UCSD-AML1 (cell line): Measurements from ENCODE around the gene FERMT2.

Experiments
- DNase-seq: peaks from one replicate; lab custom pipeline; 2025; ENCODE audit not compliant: unreplicated experiment; lab: John Stamatoyannopoulos, UW

Gene FERMT2

DNA sequence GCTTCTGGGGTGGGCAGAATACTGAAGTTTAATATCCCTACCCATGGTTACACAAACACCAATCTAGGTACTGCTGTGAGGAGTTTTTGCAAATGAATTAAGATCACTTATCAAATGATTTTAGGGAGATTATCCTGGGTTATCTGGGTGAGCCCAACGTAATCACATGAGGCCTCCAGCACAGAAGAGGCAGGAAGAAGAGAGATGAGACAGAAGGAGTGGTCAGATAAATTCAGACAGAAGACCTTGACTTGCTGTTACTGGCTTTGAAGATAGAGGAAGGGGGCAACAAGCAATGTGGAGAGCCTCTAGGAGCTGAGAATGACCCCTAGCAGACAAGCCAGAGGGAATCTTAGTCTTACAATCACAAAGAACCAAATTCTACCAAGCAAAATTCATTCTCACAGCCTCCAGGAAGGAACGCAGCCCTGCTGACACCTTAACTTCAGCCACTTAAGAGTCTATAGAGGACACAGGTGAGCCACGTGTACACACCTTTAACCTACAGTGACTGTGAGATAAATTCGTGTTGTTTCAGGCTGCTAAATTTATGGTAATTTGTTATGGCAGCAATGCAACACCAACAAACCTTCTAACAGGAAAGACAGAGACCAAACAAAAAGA, 49.4 kb downstream of the FERMT2 start:
- no peak for DNase-seq

DNA sequence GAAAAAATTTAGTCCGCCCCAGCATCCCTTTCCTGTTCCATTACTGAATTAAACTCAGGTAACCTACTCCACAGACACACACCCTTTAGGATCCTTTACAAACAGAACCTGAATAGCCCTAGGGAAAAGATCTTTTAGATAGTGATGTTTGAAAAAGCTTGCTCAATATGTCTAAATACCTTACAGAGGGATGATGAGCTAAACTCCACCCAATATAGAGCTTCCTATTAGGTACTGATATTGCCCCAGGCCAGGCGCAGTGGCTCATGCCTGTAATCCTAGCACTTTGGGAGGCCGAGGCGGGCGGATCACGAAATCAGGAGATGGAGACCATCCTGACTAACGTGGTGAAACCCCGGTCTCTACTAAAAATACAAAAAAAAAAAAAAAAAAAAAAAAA, 50.1 kb downstream of the FERMT2 start:
- no peak for DNase-seq

DNA sequence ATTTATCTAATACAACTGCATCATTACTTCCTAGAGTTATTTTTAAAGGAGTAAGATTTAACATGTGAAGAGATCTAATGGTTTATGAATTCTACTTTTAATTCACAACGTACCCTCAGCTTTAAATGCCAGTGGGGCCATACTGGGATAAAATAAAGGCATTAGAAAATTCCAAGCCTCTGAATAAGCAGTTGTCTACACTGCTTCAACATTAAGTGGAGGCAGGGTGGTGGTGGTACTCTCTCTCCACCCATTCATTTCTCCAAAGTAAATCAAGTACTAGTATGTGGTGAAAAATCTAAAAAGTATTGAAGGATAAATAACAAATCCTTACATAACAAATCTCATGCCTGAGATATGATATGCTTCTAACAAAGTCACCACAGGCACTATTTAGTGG, 52.4 kb downstream of the FERMT2 start:
- DNase-seq = no peak

DNA sequence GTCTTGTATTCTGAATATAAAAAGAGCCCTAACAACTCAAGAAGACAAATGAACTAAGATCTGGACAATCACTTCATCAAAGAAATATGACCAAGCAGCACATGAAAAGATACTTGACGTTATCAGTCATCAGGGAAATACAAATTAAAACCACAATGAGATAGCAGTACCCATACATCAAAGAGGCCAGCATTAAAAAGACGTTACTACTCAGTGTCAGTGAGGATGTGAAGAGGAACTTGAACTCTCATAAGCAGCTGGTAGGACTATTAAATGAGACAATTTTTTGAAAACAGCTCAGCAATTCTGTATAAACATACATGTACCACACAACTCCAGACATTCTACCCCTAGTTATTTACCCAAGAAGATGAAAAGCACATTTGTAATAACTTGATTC, 55.9 kb downstream of the FERMT2 start:
- DNase-seq = no peak

DNA sequence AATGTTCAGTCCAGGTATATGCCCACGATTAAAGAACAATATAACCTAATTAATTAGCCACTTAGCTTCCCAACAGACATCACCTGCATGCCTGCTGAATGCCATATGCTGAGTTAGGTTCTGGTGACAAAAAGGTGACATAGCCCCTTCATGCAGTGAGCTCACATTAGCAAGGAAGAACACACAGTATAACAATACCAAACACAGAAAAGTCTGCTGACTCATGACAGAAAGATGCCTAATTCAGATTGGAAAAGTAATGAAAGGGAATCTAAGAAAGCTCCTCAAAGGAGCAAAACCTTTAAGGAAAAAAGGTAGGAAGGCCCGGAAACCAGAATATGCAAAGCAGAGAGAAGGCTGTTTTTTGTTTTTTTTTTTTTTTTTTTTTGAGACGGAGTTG, 59.0 kb downstream of the FERMT2 start:
- DNase-seq = no peak

DNA sequence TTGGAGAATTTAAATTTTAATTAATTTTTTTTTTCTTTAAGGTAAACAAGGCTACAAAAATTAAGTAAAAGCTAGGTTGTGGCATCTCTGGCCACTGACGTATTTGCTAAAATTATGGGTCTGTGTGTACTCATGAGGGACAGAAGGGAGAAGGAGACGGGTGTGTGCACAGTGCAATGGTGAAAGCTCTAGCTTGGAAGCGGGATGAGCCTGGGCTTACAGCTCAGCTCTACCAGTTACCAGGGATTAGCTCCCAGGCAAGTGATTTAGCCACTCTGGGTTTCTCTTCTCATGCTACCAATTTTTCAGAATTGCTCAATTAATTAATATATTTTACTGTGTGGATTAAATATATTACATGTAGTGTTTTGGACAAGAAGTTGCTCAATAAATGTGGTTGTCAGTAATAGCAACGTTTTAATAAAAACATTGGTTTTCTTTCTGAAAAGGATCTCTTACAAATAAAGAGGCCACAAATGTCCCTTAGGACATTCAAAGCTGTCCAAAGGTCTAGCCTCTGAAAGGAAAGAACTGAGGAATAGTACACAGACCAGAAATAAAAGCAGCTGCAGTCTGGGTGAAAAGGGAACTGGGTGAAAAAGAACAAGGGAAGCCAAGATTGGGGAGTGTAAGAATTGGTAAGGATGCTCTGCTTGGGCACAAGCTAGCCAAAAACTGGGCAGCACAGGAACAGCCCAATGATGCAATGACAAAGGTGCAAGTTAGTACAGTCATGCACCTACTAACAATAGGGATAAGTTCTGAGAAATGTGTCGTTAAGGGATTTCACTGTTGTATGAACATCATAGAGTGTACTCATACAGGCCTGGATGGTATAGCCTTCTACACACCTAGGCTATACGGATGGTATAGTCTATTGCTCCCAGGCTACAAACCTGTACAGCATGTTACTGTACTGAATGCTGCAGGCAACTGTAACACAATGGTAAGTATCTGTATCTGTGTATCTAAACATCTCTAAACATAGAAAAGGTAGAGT, 61.7 kb downstream of the FERMT2 start:
- no peak for DNase-seq

DNA sequence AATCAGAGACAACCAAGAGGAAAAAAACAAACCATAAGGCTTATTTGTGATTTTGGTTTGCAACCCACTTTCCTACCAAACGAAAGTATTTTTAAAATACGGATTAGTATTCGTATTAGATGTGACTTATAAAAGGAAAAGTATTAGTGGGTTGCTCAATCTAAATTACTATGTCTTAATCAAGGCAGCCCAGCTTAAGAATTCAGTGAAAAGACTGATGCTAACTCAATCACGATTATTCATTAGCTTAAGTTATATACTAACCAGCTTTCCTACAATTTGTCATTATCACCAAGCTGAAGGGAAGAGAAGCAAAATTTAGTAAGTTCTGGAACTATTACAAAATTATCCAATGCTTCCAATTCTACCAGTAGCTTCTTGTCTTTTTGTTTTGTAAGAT, 62.7 kb downstream of the FERMT2 start:
- no peak for DNase-seq

DNA sequence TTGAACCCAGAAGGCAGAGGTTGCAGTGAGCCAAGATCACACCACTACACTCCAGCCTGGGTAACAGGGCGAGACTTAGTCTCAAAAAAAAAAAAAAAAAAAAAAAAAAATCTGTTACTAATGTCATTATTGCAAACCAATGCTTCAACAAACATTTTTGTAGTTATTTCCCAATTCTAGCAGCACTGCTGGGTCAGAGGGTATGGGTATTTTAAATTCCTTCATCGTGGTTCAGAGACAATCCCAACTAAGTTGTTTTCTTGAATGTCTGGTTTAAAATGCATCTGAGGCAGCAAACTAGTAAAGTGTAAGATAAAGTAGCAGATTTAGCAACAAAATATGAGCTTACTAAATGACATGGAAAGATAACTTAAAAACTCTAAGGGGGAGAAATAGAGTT, 65.6 kb downstream of the FERMT2 start:
- no peak for DNase-seq

DNA sequence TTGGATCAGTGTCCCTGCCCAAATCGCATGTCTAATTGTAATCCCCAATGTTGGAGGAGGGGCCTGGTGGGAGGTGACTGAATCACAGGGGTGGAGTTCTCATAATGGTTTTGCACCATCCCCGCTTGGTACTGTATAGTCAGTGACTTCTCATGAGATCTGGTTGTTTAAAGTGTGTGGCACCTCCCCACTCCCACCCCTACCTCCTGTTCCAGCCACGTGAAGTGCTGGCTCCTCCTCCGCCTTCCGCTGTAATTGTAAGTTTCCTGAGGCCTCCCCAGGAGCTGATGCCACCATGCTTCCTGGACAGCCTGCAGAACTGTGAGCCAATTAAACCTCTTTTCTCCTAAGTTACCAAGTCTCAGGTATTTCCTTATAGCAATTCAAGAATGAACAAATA, 67.2 kb downstream of the FERMT2 start:
- no peak for DNase-seq

DNA sequence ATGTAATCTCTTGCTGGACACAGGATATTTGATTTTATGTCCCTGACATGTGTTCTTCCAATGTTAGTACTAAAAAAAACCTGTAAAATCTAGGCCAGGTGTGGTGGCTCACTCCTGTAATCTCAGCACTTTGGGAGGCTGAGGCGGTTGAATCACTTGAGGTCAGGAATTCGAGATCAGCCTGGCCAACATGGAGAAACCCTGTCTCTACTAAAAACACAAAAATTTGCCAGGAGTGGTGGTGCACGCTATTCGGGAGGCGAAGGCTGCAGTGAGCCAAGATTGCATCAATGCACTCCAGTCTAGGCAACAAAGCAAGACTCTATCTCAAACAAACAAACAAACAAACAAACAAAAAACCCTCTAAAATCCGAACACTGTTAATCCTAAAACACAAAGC, 68.0 kb downstream of the FERMT2 start:
- DNase-seq = no peak

DNA sequence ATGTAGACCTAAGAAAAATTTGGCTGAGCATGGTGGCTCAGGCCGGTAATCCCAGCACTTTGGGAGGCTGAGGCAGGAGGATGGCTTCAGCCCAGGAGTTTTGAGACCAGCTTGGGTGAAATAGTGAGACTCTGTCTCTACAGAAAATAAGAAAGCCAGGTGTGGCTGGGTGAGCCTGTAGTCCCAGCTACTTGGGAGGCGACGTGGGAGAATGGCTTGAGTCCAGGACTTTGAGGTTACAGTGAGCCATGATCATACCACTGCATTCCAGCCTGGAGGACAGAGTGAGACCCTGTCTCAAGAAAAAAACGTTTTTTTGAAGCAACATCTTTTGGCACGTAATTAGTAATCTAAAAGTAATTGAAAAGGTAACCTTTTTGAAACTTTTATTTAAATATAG, 70.9 kb downstream of the FERMT2 start:
- no peak for DNase-seq

DNA sequence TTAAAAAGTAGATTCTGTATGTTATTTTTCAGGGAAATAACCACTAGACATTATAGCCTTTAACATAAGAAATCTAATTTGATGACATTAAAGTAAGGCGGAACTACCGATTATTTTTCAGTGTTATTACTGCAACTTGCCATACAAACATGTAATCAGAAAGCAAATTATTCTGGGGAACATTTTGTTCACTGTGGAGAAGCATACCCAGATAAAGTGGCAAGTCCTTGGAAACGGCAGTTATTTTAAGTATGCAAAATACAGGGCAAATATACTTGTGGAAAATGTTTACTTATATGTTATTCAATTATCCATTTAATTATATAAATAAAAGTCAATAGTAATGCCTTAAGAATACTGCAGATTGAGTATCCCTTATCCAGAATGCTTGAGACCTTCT, 71.9 kb downstream of the FERMT2 start:
- no peak for DNase-seq

DNA sequence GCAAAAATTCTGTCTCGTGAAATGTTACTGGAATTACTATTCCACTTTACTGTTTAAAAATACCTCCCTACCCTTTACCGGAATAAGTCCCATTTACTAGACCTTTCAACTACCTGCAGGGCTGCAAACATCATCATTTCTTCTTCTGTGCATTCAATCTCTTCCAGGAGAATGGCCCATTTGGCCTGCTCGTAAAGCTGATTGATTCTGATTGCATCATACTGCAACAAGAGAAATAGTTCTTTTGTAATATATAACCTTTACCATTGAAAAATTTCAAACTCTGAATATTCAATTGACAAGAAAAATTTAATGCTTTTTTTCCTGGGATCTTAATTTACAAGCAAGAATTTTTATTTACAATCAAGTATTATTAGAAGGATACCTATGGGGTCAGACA, 72.4 kb downstream of the FERMT2 start:
- DNase-seq = no peak

DNA sequence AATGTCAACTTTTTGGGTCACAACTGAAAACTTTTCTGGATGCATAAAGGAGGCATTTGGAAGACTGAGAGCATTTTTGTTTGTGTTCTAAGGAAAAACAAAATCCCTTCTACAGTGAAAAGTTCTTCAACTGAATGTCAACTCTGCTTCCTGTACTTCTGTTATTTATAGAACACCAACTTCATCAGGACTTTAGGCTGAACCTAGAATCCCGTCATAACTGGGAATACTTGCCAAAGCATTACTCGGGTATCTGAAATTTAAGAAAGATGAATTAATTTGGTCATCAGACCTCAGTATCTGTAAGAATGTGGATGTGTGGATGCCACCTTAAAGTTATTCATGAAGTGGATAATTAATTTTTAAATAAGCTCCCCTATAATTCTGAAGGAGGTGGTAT, 73.2 kb downstream of the FERMT2 start:
- DNase-seq = no peak

DNA sequence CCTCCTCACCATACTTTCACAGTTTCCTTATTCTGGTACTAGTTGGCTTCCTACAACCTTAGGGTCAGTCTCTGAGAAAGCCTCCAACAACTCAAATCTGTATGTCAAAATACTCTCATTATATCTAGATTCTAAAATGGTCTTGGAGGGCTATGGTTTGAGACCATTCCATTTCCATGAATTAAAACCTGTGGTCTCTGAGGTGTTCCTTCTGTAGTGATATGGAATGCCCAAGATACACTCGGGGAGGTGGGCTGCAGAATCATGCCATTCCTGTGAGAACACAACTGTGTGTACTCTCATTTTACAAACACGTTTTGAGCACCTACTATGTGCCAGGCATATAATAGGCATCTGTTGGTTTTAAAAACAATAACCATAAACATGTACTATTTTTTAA, 74.0 kb downstream of the FERMT2 start:
- DNase-seq = no peak

DNA sequence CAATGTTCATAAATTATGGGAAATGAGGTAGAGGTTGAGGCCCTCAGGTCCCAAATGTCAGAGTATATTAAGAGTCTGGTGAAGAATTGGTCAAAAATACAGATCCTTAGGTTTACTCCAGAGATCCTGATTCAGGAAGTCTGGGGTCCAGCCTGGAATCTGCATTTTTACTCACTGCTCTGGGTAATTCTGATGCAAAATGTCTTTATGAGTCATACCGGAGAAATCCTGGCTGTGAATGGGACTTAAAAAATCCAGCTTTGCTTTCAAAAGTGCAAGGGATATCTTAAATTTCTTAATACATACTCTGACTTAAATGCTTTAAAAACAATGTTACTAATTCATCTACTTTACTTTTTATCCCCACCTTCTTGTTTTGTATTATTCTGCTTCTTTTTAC, 74.5 kb downstream of the FERMT2 start:
- DNase-seq = no peak

DNA sequence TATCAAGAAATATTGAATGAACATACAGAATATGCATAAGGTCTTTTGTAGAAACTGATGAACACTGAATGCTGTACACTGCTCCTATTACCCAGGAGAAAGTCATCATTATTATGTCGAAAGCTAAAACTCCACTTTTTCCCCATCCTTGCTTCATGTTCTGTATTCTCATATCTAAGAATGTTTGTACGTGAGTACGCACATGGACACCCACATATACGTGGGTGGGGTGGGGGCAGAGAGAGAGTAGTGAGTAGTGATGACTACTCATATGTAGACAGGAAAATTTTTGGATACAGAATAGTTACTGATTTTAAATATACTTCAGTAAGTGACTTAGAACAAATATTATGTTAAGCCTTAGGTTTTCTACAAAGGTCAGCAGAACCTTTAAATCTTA, 75.1 kb downstream of the FERMT2 start:
- DNase-seq = no peak

DNA sequence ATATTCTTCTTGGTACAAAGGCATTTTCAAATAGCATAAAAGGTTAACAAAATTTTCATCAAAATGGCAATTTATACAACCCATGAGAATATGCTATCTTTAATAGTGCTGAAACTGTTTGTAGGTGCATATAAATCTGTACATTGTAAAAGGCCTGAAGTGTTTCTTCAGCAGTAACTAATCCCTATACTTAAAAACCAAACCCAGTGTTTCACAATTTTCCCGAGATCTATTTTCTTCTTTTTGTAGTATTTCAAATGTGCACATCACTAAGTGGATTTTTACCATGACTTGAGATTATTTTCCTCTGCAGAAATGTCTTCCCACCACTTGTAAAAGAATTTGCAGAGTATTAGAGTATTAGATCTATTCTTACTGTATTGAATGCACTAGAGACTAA, 76.5 kb downstream of the FERMT2 start:
- DNase-seq = no peak

DNA sequence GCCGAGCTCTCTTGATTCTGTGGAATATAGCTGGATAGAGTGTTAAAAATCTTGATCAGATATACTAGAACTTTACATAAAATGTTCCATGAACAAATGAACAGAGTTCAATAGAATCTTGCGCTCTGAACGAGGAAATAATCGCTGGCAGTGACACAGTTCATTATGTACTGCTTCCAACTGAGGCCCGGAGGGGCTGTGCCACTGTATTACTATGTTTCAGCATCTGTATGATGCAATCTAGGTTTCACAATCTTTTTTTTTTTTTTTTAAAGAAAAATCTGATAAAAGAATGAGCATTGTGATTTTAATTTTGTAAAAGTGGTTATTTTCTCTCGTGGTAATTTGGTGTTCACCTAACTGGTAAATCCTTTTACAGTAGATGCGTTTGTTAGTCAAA, 77.2 kb downstream of the FERMT2 start:
- DNase-seq = no peak

DNA sequence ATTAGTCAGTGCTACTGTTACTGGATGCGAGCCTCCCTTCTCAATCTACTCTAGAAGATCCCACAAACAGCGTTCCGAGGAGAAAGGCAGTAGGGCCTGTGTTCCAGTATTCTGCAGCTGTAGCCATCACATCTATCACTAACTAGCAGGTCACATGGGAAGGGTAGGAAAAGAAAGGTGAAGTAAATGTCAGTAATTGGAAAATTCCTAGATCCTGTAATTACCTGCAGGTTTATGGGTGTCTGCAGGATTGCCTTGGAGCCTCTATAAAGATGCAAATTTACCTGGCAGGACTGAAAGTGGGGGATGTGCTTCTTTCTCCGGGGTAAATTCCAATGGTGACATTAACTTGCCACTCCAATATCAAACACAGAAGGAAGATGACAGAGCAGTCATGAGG, 77.8 kb downstream of the FERMT2 start:
- DNase-seq = no peak

DNA sequence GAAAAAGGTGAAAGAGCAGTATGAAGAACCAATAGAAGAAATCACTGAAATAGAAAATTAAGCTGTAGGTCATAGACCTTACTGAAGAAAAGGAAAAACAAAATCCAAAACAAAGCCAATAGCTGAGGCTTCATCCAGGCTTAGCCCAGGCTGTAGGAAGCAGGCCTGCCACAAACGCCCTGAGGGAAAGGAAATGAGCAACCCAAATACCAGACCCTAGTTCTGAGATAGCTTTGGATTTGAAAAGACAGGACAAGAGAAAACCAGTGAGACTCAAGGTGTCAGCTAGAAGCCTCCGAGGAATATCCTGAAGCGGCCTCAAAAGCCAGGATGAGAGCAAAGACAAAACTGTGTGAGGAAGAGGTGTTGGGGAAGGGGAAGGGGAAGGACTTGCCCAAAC, 79.2 kb downstream of the FERMT2 start:
- DNase-seq = no peak

DNA sequence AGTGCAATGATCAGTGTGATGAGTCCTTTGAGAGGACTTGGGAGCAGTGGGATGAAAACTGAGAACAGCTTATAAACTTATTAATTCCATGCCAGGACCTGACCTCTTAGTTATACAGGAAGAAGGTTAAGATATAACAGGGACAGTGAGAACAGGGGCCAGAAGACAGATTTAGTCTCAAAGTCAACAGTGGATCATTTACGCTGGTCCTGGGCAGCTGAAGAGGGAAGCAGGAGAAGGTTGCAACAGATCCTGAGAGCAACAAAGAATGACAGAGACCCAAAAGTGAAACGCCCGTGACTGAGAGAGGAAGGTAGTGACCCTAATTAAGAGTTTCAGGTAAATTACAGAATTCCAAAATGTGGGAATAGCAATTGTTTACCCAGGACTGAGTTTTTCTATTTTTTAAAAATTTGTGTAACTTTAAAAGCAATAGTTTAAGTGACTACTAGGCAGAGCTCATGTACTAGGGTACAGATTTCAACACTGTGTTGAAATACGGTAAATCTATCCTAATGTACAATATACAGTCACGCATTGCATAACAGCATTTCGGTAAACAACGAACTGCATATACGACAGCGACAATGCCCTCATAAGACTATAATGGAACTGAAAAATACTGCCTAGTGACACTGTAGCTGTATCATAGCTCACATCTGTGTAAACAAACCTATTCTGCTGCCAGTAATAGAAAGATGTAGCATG, 81.8 kb downstream of the FERMT2 start:
- no peak for DNase-seq
